Measurements from ENCODE around the gene NPL. TPM values are rescaled to one million over a fixed set of nuclear protein-coding genes. Genes with fewer than 3 reads are reported as not detected.

NPL gene
- total RNA-seq, 1 experiment from 2014 or later = 2.4 TPM

GRCh38 chr1:182823220-182823619 is 33.6 kb downstream of the NPL start:
- H3K4me2 ChIP-seq (ENCODE audit: insufficient read depth, insufficient read length, low read length) = no peak overlapping the region
- H3K36me3 Mint-ChIP-seq (ENCODE audit: insufficient read depth in 1 of 3, low read depth in 3 of 3) = no peaks in the 10 kb centered on the region
- no peak for TF ChIP-seq CTCF (conservative IDR thresholded peaks at IDR 0.05)
- H4K20me1 ChIP-seq (ENCODE audit: control insufficient read depth, insufficient read depth, insufficient read length) = no peaks in the 10 kb centered on the region
- H3K9me3 ChIP-seq (ENCODE audit: control insufficient read depth, low read depth, low read length) = no peaks in the 10 kb centered on the region
- H3K27ac ChIP-seq (ENCODE audit: insufficient read length, low read depth, low read length) = no peak overlapping the region
- no peak overlapping the region for H4K91ac ChIP-seq (ENCODE audit: insufficient read length, low read depth, low read length)
- no peak overlapping the region for H3K27ac Mint-ChIP-seq
- DNase-seq = no peak
- no peak overlapping the region for H3T11ph ChIP-seq (ENCODE audit: low read length)
- H2BK15ac ChIP-seq (ENCODE audit: low read depth, low read length) = no peak overlapping the region
- no peak overlapping the region for H2BK120ac ChIP-seq (ENCODE audit: low read depth, low read length, poor library complexity, severe bottlenecking)
- H4K8ac ChIP-seq (replicated peaks; ENCODE audit: insufficient read length, low read depth, low read length) = no peak overlapping the region
- no peak overlapping the region for H2AFZ ChIP-seq (ENCODE audit: low read length)
- no peak overlapping the region for H2AK5ac ChIP-seq (ENCODE audit: insufficient read length, low read length)
- no peaks in the 10 kb centered on the region for H3K23me2 ChIP-seq (ENCODE audit: insufficient read length, low read depth, low read length, poor library complexity, severe bottlenecking)
- no peaks in the 10 kb centered on the region for H3K27me3 Mint-ChIP-seq (ENCODE audit: low read depth)
- WGBS (ENCODE audit: extremely low coverage, insufficient read length, low lambda C conversion rate) = no CpG with 5 or more reads among the region's 3 CpGs
- H2BK5ac ChIP-seq (ENCODE audit: insufficient read length, low read length) = no peak overlapping the region
- H3K14ac ChIP-seq (ENCODE audit: insufficient read depth, low read length) = no peak overlapping the region
- no peak overlapping the region for H3K23ac ChIP-seq (ENCODE audit: insufficient read length, low read depth, low read length)
- no peaks in the 10 kb centered on the region for H3K4me1 ChIP-seq (ENCODE audit: insufficient read depth, low read length)
- no peaks in the 10 kb centered on the region for H3K27me3 ChIP-seq (ENCODE audit: insufficient read depth, low read length)
- peaks cover 4 to 5% of the 10 kb centered on the region in 2 experiments; a peak in 2 of 4 replicates for H3K4me1 Mint-ChIP-seq
- H3K9ac ChIP-seq (ENCODE audit: extremely low read depth, insufficient read length, low read length) = no peak overlapping the region
- no peak overlapping the region for H3K18ac ChIP-seq (ENCODE audit: insufficient read length, low read depth, low read length)
- no peak overlapping the region for H2BK20ac ChIP-seq (ENCODE audit: low read depth, low read length, poor library complexity, severe bottlenecking)
- no peaks in the 10 kb centered on the region for H3K9me3 Mint-ChIP-seq
- H3K56ac ChIP-seq (ENCODE audit: insufficient read length, low read depth, low read length) = no peak overlapping the region
- no peaks in the 10 kb centered on the region for H3K79me1 ChIP-seq (ENCODE audit: insufficient read depth, low read depth, low read length, poor library complexity, severe bottlenecking)
- no peaks in the 10 kb centered on the region for H3K79me2 ChIP-seq (ENCODE audit: insufficient read depth, low read length)
- no peak overlapping the region for H3K4ac ChIP-seq (ENCODE audit: low read depth, low read length)
- no peak overlapping the region for H4K5ac ChIP-seq (ENCODE audit: insufficient read length, low read depth, low read length)
- no peak overlapping the region for H2BK12ac ChIP-seq (ENCODE audit: insufficient read length, low read depth, low read length)
- H3K4me3 Mint-ChIP-seq = no peak overlapping the region
